ENCODE measurements around the gene PFN3.

Gene PFN3

GRCh38 chr5:177377851-177378776 lies 22.3 kb downstream of the PFN3 start:
- TF ChIP-seq TCF12 (IDR thresholded peaks at IDR 0.05; ENCODE audit: low read depth) (no peak), NFIC (IDR thresholded peaks at IDR 0.05) (no peak)

DNA sequence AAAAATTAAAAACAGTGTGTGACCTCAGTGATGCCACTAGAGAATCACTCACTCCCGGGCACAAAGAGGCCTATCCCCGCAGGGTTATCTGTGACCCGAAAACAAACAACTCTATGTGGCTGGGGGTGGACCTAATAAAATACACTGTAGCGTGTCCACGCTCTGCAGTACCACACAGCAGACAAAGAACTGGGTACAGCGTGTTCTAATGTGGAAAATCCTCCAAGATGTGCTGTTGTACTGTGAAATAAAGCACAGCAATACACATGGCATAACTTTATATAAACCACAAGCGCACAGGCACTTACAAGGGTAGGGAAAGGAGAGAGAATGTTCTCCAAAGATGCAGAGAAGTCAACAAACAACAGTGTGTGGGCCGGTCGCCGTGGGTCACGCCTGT lies 24.4 kb downstream of the PFN3 start:
- TF ChIP-seq CREB1 (IDR thresholded peaks at IDR 0.05; ENCODE audit: low read depth) (no peak), TAF1 (IDR thresholded peaks at IDR 0.05; ENCODE audit: low read depth) (no peak), ZBTB7A (IDR thresholded peaks at IDR 0.05; ENCODE audit: low read depth) (no peak), CEBPB (IDR thresholded peaks at IDR 0.05) (no peak), NFIC (IDR thresholded peaks at IDR 0.05) (no peak), MAX (IDR thresholded peaks at IDR 0.05) (no peak), RAD21 (IDR thresholded peaks at IDR 0.05; ENCODE audit: low read depth) (no peak), USF1 (IDR thresholded peaks at IDR 0.05) (no peak), EP300 (IDR thresholded peaks at IDR 0.05; ENCODE audit: borderline replicate concordance) (no peak), FOXM1 (IDR thresholded peaks at IDR 0.05; ENCODE audit: borderline replicate concordance, low read depth) (no peak), TCF12 (IDR thresholded peaks at IDR 0.05; ENCODE audit: low read depth) (no peak), YY1 (IDR thresholded peaks at IDR 0.05; ENCODE audit: low read depth) (no peak), TEAD4 (IDR thresholded peaks at IDR 0.05) (no peak), EGR1 (IDR thresholded peaks at IDR 0.05) (no peak)
- TF ChIP-seq, protein P1, sequence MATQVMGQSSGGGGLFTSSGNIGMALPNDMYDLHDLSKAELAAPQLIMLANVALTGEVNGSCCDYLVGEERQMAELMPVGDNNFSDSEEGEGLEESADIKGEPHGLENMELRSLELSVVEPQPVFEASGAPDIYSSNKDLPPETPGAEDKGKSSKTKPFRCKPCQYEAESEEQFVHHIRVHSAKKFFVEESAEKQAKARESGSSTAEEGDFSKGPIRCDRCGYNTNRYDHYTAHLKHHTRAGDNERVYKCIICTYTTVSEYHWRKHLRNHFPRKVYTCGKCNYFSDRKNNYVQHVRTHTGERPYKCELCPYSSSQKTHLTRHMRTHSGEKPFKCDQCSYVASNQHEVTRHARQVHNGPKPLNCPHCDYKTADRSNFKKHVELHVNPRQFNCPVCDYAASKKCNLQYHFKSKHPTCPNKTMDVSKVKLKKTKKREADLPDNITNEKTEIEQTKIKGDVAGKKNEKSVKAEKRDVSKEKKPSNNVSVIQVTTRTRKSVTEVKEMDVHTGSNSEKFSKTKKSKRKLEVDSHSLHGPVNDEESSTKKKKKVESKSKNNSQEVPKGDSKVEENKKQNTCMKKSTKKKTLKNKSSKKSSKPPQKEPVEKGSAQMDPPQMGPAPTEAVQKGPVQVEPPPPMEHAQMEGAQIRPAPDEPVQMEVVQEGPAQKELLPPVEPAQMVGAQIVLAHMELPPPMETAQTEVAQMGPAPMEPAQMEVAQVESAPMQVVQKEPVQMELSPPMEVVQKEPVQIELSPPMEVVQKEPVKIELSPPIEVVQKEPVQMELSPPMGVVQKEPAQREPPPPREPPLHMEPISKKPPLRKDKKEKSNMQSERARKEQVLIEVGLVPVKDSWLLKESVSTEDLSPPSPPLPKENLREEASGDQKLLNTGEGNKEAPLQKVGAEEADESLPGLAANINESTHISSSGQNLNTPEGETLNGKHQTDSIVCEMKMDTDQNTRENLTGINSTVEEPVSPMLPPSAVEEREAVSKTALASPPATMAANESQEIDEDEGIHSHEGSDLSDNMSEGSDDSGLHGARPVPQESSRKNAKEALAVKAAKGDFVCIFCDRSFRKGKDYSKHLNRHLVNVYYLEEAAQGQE (IDR thresholded peaks at IDR 0.05; ENCODE audit: low read depth) = no peak

GRCh38 chr5:177374211-177374610 lies 26.2 kb downstream of the PFN3 start:
- TF ChIP-seq CEBPB (IDR thresholded peaks at IDR 0.05) = no peak
- no peak for TF ChIP-seq NFIC (IDR thresholded peaks at IDR 0.05)
- no peak for TF ChIP-seq EGR1 (IDR thresholded peaks at IDR 0.05)
- no peak for TF ChIP-seq FOXM1 (IDR thresholded peaks at IDR 0.05; ENCODE audit: borderline replicate concordance, low read depth)
- TF ChIP-seq ZBTB7A (IDR thresholded peaks at IDR 0.05; ENCODE audit: low read depth) = no peak
- TF ChIP-seq RAD21 (IDR thresholded peaks at IDR 0.05; ENCODE audit: low read depth) = no peak
- no peak for TF ChIP-seq CREB1 (IDR thresholded peaks at IDR 0.05; ENCODE audit: low read depth)
- TF ChIP-seq YY1 (IDR thresholded peaks at IDR 0.05; ENCODE audit: low read depth) = no peak
- TF ChIP-seq TAF1 (IDR thresholded peaks at IDR 0.05; ENCODE audit: low read depth) = no peak
- TF ChIP-seq USF1 (IDR thresholded peaks at IDR 0.05) = no peak
- TF ChIP-seq, protein P1 (IDR thresholded peaks at IDR 0.05; ENCODE audit: low read depth) = no peak
- no peak for TF ChIP-seq MAX (IDR thresholded peaks at IDR 0.05)
- TF ChIP-seq TEAD4 (IDR thresholded peaks at IDR 0.05) = no peak
- TF ChIP-seq EP300 (IDR thresholded peaks at IDR 0.05; ENCODE audit: borderline replicate concordance) = no peak

- TF ChIP-seq MAX (IDR thresholded peaks at IDR 0.05) (peak; percentile 94), YY1 (IDR thresholded peaks at IDR 0.05; ENCODE audit: low read depth) (no peak)
These were observed 26.7 kb downstream of the PFN3 start for GRCh38 chr5:177373806-177374205.

DNA sequence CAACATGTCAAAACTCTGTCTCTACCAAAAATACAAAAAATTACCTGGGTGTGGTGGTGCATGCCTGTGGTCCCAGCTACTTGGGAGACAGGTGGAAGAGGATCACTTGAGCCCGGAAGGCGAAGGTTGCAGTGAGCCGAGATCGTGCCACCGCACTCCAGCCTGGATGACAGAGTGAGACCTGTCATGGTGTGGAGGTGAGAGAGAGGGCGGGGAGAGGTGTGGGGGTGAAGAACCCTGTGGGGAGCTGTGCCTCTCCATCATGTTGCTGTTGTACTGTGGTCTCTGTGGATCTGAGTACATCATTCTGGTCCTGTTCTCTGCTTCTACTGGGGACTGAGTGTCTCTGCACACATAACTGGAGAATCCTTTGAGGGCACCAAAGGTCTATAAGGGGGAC lies 27.6 kb downstream of the PFN3 start:
- TF ChIP-seq EGR1 (IDR thresholded peaks at IDR 0.05) (no peak), EP300 (IDR thresholded peaks at IDR 0.05; ENCODE audit: borderline replicate concordance) (no peak), NFIC (IDR thresholded peaks at IDR 0.05) (no peak), CEBPB (IDR thresholded peaks at IDR 0.05) (no peak), USF1 (IDR thresholded peaks at IDR 0.05) (no peak), MAX (IDR thresholded peaks at IDR 0.05) (no peak), TCF12 (IDR thresholded peaks at IDR 0.05; ENCODE audit: low read depth) (no peak), TAF1 (IDR thresholded peaks at IDR 0.05; ENCODE audit: low read depth) (no peak), ZBTB7A (IDR thresholded peaks at IDR 0.05; ENCODE audit: low read depth) (no peak), CREB1 (IDR thresholded peaks at IDR 0.05; ENCODE audit: low read depth) (no peak), RAD21 (IDR thresholded peaks at IDR 0.05; ENCODE audit: low read depth) (no peak)
- TF ChIP-seq, protein P1 (IDR thresholded peaks at IDR 0.05; ENCODE audit: low read depth) = no peak
